Dedifferentiated amniotic fluid mesenchymal stem cell (primary cell): ENCODE measurements around the gene PCDH7.

Experiments used
- DNase-seq: peaks from one replicate; pipeline ENCODE4 v3.0.0-alpha.2; 2016; ENCODE audit errors: extremely low spot score

The PCDH7 gene

DNA sequence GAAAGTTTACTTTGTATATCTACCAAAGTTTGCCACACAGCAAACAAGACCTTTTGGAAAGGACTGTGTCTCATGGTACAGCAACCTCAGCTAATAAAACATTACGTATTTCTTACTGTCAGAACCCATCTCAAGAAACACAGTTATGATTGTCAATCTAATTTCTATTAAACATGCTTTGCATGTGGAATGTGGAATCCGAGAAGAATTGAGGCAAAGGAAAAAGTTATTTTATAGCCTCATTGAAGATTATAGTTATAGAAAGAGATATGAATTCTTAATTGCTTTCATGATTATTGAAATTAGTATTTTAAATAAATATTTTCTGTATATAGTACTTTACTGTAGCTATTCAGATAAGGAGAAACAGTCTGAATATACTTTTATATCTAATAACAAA lies 5.4 kb downstream of the PCDH7 start:
- no peak for DNase-seq

- DNase-seq = no peak
These were observed 6.0 kb downstream of the PCDH7 start for GRCh38 chr4:30726090-30726675.

DNA sequence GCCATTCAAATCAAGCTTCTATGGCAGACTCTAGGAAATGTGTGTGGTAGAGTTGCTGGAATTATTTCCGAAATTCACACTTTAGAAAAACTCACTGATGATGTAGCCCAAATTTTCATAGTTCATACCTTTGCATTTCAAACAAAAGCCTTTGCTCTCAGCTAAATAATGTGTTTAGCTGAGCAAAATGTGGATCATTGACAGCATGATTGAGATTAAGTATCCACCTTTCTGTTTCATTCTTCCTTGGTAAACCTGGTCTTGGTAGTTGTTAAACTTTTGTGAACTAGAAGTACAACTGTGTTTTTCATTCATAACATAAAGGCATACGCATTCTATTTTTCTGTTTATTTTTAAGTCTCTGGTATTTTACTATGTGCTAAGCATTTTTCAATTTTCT lies 7.2 kb downstream of the PCDH7 start:
- no peak for DNase-seq

DNA sequence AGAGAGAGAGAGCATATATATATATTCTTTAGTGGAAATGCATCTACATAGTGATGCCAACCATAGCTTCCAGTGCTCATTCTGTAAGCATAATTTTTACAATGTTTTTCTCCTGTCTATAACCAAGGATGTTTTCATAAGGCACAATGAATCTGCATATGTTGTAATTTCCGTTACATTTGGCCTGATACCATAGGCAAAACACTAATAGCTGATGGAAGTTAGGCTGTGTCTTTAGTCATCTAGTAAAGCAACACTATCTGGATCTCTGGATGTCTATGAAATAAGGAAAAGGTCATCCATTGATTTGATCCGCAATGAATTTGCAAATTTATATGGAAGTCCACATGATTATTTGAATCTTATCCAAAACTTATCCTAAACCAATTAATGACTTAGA lies 8.1 kb downstream of the PCDH7 start:
- no peak for DNase-seq

- DNase-seq = no peak
These were observed 23.7 kb downstream of the PCDH7 start for GRCh38 chr4:30743897-30744296.

DNA sequence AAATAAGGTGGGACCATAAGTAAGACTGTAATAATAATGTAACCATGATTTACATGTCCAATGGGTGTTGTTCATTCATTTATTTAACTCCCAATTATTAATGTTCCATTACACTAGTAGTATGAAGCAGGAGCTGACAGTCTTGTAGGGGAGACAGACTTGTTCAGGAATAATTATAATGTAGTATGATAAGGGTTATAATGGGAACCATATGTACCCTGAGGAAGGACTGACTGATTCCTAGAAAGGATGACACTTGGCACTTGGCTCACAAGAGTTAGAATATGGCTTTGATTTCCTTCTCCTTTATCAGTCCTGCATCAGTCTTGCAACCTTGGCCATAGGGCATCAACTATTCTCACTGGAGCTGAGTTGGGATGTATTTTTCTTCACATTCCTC lies 24.2 kb downstream of the PCDH7 start:
- DNase-seq = no peak

DNA sequence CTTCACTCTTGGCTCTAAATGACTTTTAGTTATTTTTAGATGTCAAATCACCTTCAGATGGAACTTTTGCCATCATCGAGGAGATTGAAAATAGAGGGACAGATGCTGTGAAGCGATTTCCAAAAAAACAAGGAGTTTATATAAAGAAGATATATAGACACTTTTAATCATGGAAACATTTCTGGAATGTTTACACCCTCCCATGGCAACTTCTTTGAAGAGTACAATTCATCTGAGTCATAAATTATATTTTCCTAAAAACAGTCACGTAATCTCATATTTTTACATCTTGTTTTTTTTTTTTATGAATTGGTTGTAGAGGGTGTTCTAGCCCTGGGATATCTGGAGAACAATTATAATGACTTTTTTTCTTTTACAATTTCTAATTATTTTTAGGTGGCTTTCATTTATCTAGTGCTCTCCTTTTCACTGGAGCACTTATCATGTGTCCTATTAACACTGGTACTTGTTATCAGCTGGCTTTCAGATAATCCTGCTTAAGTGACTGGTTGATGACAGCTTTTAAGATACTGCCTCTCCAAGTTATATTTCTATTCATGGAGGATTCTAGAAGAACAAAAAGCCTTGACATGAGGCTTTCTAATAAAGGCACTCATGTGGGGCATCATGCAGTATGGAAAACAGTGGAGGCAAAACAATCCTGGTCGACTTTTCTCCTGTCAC lies 24.9 kb downstream of the PCDH7 start:
- peak; percentile 82 for DNase-seq

GRCh38 chr4:30746735-30747134 lies 26.6 kb downstream of the PCDH7 start:
- no peak for DNase-seq

DNA sequence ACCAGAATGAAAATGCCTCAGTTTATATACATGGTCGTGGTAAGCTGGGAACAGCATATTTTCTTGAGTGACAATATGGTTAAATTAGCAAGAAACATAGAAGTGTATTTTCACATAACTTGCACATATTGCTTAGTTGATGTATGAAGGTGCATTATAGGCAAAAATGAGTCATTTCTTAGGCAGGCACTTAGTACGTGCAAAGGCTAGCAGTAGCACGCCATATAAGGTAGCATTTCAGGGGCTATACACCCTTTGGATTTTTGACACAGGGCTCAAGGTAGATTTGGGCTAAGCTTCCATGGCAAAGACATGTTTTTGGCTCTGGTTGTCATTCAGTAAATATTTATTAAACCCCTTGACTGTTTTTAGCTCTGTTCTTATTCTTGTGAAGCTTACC lies 33.1 kb downstream of the PCDH7 start:
- no peak for DNase-seq

- no peak for DNase-seq
These were observed 33.9 kb downstream of the PCDH7 start for GRCh38 chr4:30754021-30754420.

DNA sequence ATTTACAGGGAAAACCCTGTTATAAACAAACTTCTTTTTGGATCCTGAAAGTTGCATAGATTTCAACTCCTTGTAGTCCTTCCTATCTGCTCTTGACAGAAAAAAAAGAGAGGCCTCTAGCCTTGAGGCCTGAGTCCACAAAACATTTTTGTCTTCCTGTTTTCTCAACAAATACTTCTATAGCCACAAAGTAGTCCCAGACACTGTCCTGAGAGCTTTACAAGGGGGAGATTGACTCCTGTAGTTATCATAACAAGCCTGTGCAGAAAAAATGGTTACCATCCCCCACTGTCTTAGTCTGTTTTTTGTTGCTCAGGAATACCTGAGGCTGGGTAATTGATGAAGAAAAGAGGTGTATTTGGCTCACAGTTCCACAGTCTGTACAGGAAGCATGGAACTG lies 35.2 kb downstream of the PCDH7 start:
- no peak for DNase-seq

- no peak for DNase-seq
These were observed 36.4 kb downstream of the PCDH7 start for GRCh38 chr4:30756553-30756952.

DNA sequence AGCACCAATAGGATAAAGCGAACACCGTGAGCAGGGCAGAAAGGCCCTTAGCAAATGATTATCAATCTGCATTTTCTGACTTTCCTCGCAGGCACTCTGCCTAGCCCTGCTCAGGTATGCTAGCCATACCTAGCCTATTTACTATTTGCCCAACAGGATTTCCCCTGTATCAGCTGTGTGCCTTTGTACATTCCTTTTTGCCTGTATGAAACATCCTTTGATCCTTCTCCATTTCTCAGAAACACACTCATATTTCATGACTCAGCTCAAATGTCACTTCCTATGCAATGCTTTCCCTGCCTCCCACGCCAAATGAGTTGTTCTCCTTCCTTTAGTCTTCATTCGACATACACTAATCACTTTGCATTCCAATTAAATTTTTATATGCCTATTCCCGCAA lies 37.2 kb downstream of the PCDH7 start:
- peak; percentile 84 for DNase-seq

DNA sequence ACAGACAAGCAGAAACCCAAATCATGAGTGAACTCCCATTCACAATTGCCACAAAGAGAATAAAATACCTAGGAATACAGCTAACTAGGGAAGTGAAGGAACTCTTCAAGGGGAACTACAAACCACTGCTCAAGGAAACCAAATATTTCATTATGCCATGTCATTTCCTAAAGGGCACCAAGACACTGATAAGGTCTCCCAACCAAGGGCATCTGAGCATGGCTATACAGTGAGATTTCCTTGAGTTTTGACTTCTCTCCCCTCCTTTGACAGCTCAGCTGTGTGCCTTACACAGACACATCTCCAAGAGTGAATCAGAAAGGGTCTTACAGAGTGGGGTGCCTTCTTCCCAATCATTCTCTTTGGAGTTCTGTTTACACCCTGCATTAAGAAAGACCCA lies 40.4 kb downstream of the PCDH7 start:
- DNase-seq = no peak

- DNase-seq = peak; percentile 72
These were observed 43.2 kb downstream of the PCDH7 start for GRCh38 chr4:30763321-30763727.

DNA sequence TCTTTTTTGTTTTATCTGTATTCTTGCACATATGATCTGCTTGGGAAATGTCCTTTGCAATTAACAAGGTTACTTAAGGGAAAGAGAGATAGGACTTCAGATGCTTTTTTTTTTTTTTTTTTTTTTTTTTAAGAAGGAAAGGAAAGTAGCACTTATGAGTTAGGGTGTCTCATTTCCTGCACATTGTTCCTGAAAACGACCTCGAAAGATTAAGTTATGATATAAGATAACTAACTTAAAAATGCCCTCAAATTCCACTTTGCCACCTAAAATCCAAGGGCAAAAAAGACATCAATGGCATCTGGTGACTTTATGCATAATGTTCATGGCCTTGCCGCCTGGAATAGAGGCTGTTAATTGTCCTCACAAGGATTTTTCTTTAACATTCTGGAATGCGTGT lies 44.9 kb downstream of the PCDH7 start:
- DNase-seq = no peak

DNA sequence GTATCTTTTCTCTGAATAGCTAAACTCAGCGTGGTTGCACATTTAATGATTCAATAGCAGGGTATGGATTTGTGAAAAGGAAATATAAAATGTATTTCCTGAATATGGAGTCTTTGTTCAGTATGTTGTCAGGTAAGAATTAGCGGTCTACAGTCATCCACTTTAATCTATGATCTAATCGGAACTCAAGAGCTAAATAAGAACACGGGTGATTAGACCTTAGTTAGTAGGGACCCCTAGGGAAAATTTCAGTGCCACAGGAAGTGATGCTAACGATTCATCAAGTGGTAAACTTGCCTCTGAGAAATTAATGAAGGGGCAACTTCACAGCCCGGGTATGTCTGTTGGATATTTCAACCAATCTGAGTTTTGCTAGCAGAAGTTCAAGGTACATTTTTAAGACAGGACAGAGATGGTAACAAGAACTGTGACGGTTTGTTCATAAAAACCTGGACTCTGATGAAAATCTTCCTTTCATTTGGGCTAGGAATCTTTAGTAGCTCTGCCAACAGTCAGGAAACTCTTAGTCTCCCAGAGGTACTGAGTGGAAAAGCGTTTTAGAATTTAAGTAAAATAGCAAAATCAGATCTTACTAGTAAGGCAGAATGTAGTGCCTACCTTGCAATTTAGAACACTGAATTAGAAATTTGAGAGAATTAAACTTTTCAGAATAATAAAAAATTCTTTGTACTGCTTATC lies 47.1 kb downstream of the PCDH7 start:
- no peak for DNase-seq

DNA sequence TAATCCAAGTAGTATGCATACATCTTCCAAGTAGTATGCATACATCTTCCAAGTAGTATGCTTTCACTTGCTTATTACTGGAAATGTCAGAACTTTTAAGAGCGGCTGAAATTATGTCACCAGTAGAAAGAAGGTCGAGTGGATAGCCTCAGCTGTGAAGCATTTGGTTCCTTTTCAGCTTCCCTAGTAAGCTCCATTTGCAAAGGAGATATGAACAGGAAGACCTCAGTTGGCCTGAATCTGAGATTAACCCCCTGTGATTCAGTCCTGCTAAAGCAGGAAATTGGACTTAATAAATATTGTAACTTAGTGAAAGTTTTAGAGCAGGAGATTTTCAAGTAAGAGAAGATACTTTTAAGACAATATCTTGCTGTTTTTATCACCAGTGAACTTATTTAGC lies 48.1 kb downstream of the PCDH7 start:
- no peak for DNase-seq

DNA sequence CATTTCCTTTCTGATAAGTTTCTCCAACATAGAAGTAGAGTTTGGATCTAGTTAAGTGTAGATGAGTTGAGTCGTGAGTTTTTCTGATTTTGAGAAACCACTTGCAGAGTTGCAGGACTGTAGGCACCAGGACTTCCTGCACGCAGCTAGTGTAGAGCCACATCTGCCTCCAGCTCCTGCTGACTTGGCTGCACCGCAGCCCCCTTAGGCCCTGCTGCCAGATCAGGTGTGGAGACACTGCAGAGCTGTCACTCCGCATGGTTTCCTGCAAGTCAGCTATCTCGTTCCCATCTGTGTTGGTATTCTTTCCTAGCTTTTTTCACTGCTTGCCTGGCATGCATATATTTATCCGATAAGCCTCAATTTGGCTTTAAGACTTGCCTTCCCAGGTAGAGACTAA lies 48.9 kb downstream of the PCDH7 start:
- no peak for DNase-seq

DNA sequence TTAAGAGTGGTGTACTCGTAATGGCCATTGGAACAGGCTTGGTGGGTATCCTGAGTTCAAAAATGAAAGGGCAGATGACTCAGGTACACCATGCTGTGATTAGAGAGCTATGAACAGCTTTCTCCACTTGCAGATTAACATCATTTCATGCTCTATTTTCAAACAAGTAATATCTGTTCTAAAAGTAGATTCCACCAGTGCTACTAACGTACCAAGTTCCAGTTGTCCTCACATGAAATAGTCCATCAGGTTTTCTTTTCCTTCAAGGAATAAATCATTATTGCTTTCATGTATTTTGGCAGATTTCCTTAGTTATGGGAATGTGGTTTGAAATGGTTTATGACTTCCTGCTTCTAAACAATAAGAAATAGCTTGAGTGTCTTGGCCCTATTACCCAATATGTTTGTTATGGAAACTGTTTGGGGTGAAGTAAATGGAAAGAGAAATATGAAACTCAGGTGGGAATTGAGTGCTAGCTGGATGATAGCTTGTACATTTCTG lies 49.9 kb downstream of the PCDH7 start:
- DNase-seq = peak; percentile 51

DNA sequence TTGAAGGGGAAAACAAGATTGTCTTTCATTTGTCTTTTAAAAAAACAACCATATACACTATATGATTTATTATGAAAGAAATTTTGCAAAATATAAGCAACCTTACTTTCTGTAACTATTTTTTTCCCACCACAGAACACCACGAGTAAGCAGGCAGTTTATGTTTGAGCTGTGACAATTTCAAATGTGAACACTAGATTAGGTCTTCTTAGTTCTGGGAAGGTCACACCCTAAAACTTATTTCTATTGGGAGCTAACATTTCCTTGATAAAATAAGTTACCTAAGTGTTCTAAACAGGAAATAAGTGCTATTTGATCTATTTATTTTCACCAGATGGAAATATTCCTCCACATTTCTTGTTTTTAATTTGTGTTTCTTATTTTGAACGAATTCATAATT lies 50.6 kb downstream of the PCDH7 start:
- no peak for DNase-seq

DNA sequence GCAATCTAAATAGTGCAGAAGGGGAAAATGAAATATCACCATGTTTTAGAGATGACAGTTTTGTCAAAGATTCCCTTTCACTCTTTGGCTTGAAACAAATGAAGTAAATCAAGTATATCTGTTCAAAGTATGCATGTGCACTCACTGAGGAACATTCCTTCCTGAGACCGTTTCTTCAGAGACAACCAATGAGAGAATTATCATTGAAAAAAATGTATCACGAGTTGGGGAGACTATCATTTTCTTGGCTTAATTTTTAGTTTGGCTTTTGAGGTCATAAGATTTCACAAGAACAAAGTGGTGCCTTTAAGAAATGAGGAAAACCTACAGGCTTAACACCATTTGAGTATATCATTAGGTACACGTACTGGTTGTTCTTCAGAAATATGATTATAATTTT lies 56.3 kb downstream of the PCDH7 start:
- DNase-seq = no peak

GRCh38 chr4:30776921-30777415 lies 56.8 kb downstream of the PCDH7 start:
- no peak for DNase-seq
